ENCODE data around the gene LRP4.

Gene LRP4

GRCh38 chr11:46889689-46890475 is 28.5 kb downstream of the LRP4 start:
- DNase-seq (ENCODE audit: low spot score) = peak; percentile 84
- peak; percentile 89 for TF ChIP-seq CTCF (IDR thresholded peaks at IDR 0.05; ENCODE audit: extremely low read depth, insufficient read depth, missing control alignments)
- in situ Hi-C loops (cut with MboI; ENCODE audit: low pct_unique_long_range_greater_than_20kb, low sequenced_read_pairs, unreplicated experiment) = loop anchor here (10.0 kb wide), 1 partner anchor 265 kb away; no protein-coding TSS in a partner anchor

- no peak for TF ChIP-seq CTCF (IDR thresholded peaks at IDR 0.05; ENCODE audit: extremely low read depth, insufficient read depth, missing control alignments)
- DNase-seq (ENCODE audit: low spot score) = no peak
- in situ Hi-C loops (cut with MboI; ENCODE audit: low pct_unique_long_range_greater_than_20kb, low sequenced_read_pairs, unreplicated experiment) = loop anchor here (10.0 kb wide), 1 partner anchor 266 kb away; no protein-coding TSS in a partner anchor
Measured at GRCh38 chr11:46889251-46889650, 29.1 kb downstream of the LRP4 start.

- no peak for DNase-seq (ENCODE audit: low spot score)
Measured at GRCh38 chr11:46888636-46889035, 29.7 kb downstream of the LRP4 start.

GRCh38 chr11:46886211-46886610 is 32.1 kb downstream of the LRP4 start:
- in situ Hi-C loops (cut with MboI; ENCODE audit: low pct_unique_long_range_greater_than_20kb, low sequenced_read_pairs, unreplicated experiment) = loop anchor here (10.0 kb wide), 1 partner anchor 269 kb away; no protein-coding TSS in a partner anchor
- no peak for TF ChIP-seq CTCF (IDR thresholded peaks at IDR 0.05; ENCODE audit: extremely low read depth, insufficient read depth, missing control alignments)
- no peak for DNase-seq (ENCODE audit: low spot score)

More at GRCh38 chr11:46888636-46889035, 29.7 kb downstream of the LRP4 start:
- in situ Hi-C loops (cut with MboI; ENCODE audit: low pct_unique_long_range_greater_than_20kb, low sequenced_read_pairs, unreplicated experiment) = loop anchor here (10.0 kb wide), 1 partner anchor 266 kb away; no protein-coding TSS in a partner anchor
- no peak for TF ChIP-seq CTCF (IDR thresholded peaks at IDR 0.05; ENCODE audit: extremely low read depth, insufficient read depth, missing control alignments)

GRCh38 chr11:46879056-46879585 is 39.2 kb downstream of the LRP4 start:
- in situ Hi-C loops (cut with MboI; ENCODE audit: low pct_unique_long_range_greater_than_20kb, low sequenced_read_pairs, unreplicated experiment) = no loop called here
- TF ChIP-seq CTCF (IDR thresholded peaks at IDR 0.05; ENCODE audit: extremely low read depth, insufficient read depth, missing control alignments) = no peak
- no peak for DNase-seq (ENCODE audit: low spot score)

GRCh38 chr11:46877580-46877979 is 40.8 kb downstream of the LRP4 start:
- in situ Hi-C loops (cut with MboI; ENCODE audit: low pct_unique_long_range_greater_than_20kb, low sequenced_read_pairs, unreplicated experiment) = no loop called here
- no peak for DNase-seq (ENCODE audit: low spot score)
- no peak for TF ChIP-seq CTCF (IDR thresholded peaks at IDR 0.05; ENCODE audit: extremely low read depth, insufficient read depth, missing control alignments)

All from GM13977 (cell line).